Endodermal cell (in vitro differentiated cells): ENCODE measurements around the gene PM20D1. TPM values are rescaled to one million over a fixed set of nuclear protein-coding genes. Genes with fewer than 3 reads are reported as not detected.
A peak's percentile ranks its signal among the peaks of the same experiment; 100 is the strongest.

Experiments
- DNase-seq: peaks from one replicate; pipeline ENCODE4 v3.0.0-alpha.2; 2017
- H3K27ac ChIP-seq: 2 replicates; pipeline ENCODE4 v1.5.1; 2013; ENCODE audit warnings: mild to moderate bottlenecking, low read depth, low read length, moderate library complexity
- H3K27me3 ChIP-seq: 2 replicates; pipeline ENCODE4 v1.6.1; 2013; ENCODE audit warnings: mild to moderate bottlenecking, low read length, moderate library complexity; ENCODE audit not compliant: insufficient read depth, control insufficient read depth, poor library complexity, severe bottlenecking
- H3K36me3 ChIP-seq: 2 replicates; pipeline ENCODE4 v1.7.0; 2013; ENCODE audit warnings: mild to moderate bottlenecking, low read length, moderate library complexity; ENCODE audit not compliant: control insufficient read depth, insufficient read depth
- H3K4me1 ChIP-seq: one replicate; pipeline ENCODE4 v1.7.0; 2013; ENCODE audit warnings: low read length; ENCODE audit not compliant: control insufficient read depth, insufficient read depth
- H3K4me3 ChIP-seq: 2 replicates; pipeline ENCODE4 v1.5.1; 2013; ENCODE audit warnings: mild to moderate bottlenecking, low read length, moderate library complexity
- H3K9ac ChIP-seq: 2 replicates; pipeline ENCODE4 v1.6.1; 2013; ENCODE audit warnings: mild to moderate bottlenecking, low read length, moderate library complexity; ENCODE audit not compliant: poor library complexity, severe bottlenecking; ENCODE audit errors: extremely low read depth
- H3K9me3 ChIP-seq: 2 replicates; pipeline ENCODE4 v1.6.1; 2013; ENCODE audit warnings: mild to moderate bottlenecking, low read length, moderate library complexity; ENCODE audit not compliant: control insufficient read depth
- H3K27ac Mint-ChIP-seq: 2 replicates; pipeline ENCODE4 v1.8.0; 2020; ENCODE audit warnings: mixed read lengths
- H3K27me3 Mint-ChIP-seq: 2 replicates; pipeline ENCODE4 v1.8.0; 2021; ENCODE audit warnings: mild to moderate bottlenecking, mixed read lengths; ENCODE audit not compliant: insufficient read depth
- H3K36me3 Mint-ChIP-seq: 2 replicates; pipeline ENCODE4 v1.8.0; 2020; ENCODE audit warnings: low read depth, mixed read lengths
- H3K4me1 Mint-ChIP-seq: 2 replicates; pipeline ENCODE4 v1.8.0; 2020; ENCODE audit warnings: mixed read lengths
- H3K4me3 Mint-ChIP-seq: 2 replicates; pipeline ENCODE4 v1.8.0; 2020; ENCODE audit warnings: mild to moderate bottlenecking, moderate library complexity, mixed read lengths
- H3K9me3 Mint-ChIP-seq: 2 replicates; pipeline ENCODE4 v1.8.0; 2020; ENCODE audit warnings: mild to moderate bottlenecking, mixed read lengths
- WGBS, 2 experiments: methylation state at CpG; one replicate each; pipeline versions ENCODE4 v1.1.5 to v1.1.7; 2013; ENCODE audit warnings: missing lambda C conversion rate in 2 of 2, mixed read lengths in 1 of 2; ENCODE audit not compliant: insufficient coverage in 1 of 2, insufficient read length in 1 of 2; 5-methylcytosine and 5-hydroxymethylcytosine counted together
- total RNA-seq, 2 donors: library from RNA; stranded (reverse); fragmentation: NEBNext Ultra II Directional in 1 of 2; extraction: Animal tissue kit (Norgen Biotek cat#: 25700) in 1 of 2; gene quantifications; 2 replicates in 1 of 2; 3 replicates in 1 of 2; pipeline ENCODE4 v1.2.1, GENCODE V29; 2021
- TF ChIP-seq, protein P1 (sequence below): fragments of 200-600 bp; sonication (generic); conservative IDR thresholded peaks from 2 replicates; pipeline ENCODE4 v1.5.0; 2021; ENCODE audit warnings: antibody characterized with exemption, mild to moderate bottlenecking

The PM20D1 gene
- total RNA-seq, 2 donors from 2014 or later: not detected

DNA sequence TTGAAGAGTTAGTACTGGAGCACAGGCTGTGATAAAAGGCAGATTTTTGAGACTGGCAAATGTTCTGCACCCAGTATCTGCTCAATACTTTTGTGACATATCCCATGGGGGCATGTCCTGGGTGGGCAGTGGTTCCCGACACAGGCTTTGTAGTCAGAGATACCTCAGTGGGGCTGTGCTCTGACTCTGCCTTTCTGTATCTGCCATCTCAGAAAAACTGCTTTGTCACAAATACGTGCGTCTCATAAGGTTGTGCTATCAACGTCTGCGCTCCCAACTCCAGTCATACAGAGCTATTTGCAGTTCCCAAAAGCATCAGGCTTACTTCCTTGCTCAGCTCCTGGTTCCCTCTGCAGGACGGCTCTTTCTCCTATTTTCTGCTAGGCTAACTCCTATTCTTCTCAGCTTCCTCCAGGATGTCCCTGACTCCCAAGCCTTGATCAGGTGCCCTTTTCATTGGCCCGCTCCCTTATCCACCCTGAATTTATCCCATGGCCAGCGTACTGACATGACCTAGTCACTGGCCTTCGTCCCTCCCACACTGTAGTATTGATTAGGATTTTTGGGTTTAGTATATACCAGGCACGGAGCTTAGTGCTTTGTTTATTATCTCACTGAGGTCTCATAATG, 62.5 kb downstream of the PM20D1 start:
- no peaks in the 10 kb centered on the region for H3K27me3 Mint-ChIP-seq
- H3K36me3 ChIP-seq: peaks cover 12% of the 10 kb centered on the region
- peaks cover 13% of the 10 kb centered on the region for H3K4me1 Mint-ChIP-seq
- peaks cover 5% of the 10 kb centered on the region for H3K4me1 ChIP-seq
- no peak overlapping the region for H3K27ac ChIP-seq
- no peak overlapping the region for H3K4me3 Mint-ChIP-seq
- H3K4me3 ChIP-seq: no peak overlapping the region
- no peak for DNase-seq
- no peak overlapping the region for H3K27ac Mint-ChIP-seq
- no peaks in the 10 kb centered on the region for H3K9me3 ChIP-seq
- no peak overlapping the region for H3K9ac ChIP-seq
- H3K27me3 ChIP-seq: no peaks in the 10 kb centered on the region
- 86 to 90% methylated on average over 10 of the region's 10 CpGs for WGBS, 2 experiments
- no peaks in the 10 kb centered on the region for H3K9me3 Mint-ChIP-seq
- TF ChIP-seq, protein P1, sequence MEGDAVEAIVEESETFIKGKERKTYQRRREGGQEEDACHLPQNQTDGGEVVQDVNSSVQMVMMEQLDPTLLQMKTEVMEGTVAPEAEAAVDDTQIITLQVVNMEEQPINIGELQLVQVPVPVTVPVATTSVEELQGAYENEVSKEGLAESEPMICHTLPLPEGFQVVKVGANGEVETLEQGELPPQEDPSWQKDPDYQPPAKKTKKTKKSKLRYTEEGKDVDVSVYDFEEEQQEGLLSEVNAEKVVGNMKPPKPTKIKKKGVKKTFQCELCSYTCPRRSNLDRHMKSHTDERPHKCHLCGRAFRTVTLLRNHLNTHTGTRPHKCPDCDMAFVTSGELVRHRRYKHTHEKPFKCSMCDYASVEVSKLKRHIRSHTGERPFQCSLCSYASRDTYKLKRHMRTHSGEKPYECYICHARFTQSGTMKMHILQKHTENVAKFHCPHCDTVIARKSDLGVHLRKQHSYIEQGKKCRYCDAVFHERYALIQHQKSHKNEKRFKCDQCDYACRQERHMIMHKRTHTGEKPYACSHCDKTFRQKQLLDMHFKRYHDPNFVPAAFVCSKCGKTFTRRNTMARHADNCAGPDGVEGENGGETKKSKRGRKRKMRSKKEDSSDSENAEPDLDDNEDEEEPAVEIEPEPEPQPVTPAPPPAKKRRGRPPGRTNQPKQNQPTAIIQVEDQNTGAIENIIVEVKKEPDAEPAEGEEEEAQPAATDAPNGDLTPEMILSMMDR: peak; percentile 29
- H3K36me3 Mint-ChIP-seq: peaks cover 7% of the 10 kb centered on the region

DNA sequence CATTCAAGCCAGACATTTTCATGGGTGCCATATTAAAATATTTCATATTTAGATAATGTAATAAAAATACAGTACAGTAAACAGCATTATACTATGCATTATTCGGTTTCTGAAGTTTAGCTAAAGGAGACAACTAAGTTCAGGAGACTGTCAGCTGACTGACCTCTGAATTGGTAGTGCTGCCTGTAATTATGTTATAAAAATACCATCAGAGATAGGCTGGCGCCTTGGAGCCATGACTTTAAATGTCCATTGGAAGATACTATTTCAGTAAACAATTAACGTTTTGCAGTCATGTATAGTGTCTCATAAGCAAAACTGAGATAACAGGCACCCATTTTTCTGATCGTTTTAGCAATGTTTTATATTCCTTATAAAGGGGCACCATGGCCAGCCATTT, 63.3 kb downstream of the PM20D1 start:
- Histone ChIP-seq H3K4me3 (no peak overlapping the region), H3K9me3 (no peaks in the 10 kb centered on the region), H3K36me3 (peaks cover 12% of the 10 kb centered on the region), H3K4me1 (peaks cover 5% of the 10 kb centered on the region), H3K27ac (no peak overlapping the region), H3K9ac (no peak overlapping the region), H3K27me3 (no peaks in the 10 kb centered on the region)
- H3K9me3 Mint-ChIP-seq: no peaks in the 10 kb centered on the region
- peaks cover 7% of the 10 kb centered on the region for H3K36me3 Mint-ChIP-seq
- H3K27ac Mint-ChIP-seq: no peak overlapping the region
- DNase-seq: no peak
- TF ChIP-seq, protein P1: no peak
- H3K4me1 Mint-ChIP-seq: peaks cover 9% of the 10 kb centered on the region
- H3K4me3 Mint-ChIP-seq: no peak overlapping the region
- no peaks in the 10 kb centered on the region for H3K27me3 Mint-ChIP-seq
- WGBS, 2 experiments: 69 to 78% methylated on average over 1 to 4 of the region's 4 CpGs

DNA sequence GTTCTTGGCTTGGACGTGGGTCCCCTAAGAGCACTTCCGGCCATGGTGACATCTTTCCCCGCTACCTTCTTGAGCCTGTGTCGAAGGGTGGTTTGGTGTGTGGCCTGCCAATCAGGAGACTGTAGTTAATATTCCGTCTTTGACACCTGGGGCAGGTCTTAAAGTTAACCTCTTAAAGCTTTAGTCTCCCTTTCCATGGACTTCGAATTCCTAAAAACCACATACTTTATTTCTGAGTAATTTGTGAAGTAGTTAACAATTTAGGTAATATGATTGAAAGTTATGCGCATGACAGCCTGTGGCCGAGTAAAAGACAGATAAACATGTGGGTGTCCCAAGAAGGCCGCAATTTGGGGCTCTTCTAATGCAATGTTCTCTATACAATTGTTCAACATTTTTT, 64.5 kb downstream of the PM20D1 start:
- no peak overlapping the region for H3K4me3 Mint-ChIP-seq
- H3K9ac ChIP-seq: no peak overlapping the region
- H3K27me3 Mint-ChIP-seq: peaks cover 3% of the 10 kb centered on the region
- DNase-seq: no peak
- H3K9me3 ChIP-seq: no peaks in the 10 kb centered on the region
- peaks cover 5% of the 10 kb centered on the region for H3K4me1 ChIP-seq
- H3K9me3 Mint-ChIP-seq: no peaks in the 10 kb centered on the region
- H3K36me3 ChIP-seq: peaks cover 3% of the 10 kb centered on the region
- no peak overlapping the region for H3K27ac Mint-ChIP-seq
- 97 to 100% methylated on average over 6 to 9 of the region's 9 CpGs for WGBS, 2 experiments
- H3K27me3 ChIP-seq: no peaks in the 10 kb centered on the region
- H3K36me3 Mint-ChIP-seq: peaks cover 2% of the 10 kb centered on the region
- H3K4me1 Mint-ChIP-seq: peaks cover 9% of the 10 kb centered on the region
- no peak overlapping the region for H3K4me3 ChIP-seq
- H3K27ac ChIP-seq: no peak overlapping the region
- TF ChIP-seq, protein P1: no peak
